Stimulated activated CD8-positive, alpha-beta memory T cell treated with anti-CD3 and anti-CD28 coated beads, Interleukin-7, amount 100 ng/mL, for 48 hours (primary cell): ENCODE results near the gene NDUFAF7.
"Not testable (repeated sequence)": the region's sequence is repeated elsewhere in the genome, so short reads cannot be mapped to it uniquely, and the experiment has no call there.

Experiments
- DNase-seq, 2 donors: peaks; one replicate each; pipeline ENCODE4 v3.0.0-alpha.2; 2020; ENCODE audit warnings: low read depth in 1 of 2; ENCODE audit errors: extremely low read depth in 1 of 2

NDUFAF7 gene

GRCh38 chr2:37281916-37282315 is 50.5 kb downstream of the NDUFAF7 start:
- DNase-seq = no peak

GRCh38 chr2:37282746-37283145 is 51.3 kb downstream of the NDUFAF7 start:
- no peak for DNase-seq

GRCh38 chr2:37283207-37283606 is 51.7 kb downstream of the NDUFAF7 start:
- DNase-seq = no peak

DNA sequence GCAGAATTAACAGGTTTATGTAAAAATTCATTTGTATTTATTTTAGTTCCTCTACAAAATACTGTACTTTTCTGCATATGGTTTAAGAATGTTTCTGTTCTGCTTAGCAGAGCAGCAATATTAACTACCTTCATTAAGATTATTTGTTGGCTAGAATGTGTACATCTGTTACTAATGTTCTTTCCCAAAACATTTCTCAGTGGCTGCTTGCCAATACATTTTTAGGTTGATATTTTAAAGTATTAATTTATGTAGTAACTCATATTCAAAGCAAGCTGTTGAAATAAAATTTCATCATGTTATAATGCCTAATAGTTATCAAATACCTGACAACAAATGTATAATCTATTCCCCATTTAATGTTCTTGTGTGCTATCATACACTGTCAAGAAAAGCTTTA is 52.9 kb downstream of the NDUFAF7 start:
- no peak for DNase-seq

DNA sequence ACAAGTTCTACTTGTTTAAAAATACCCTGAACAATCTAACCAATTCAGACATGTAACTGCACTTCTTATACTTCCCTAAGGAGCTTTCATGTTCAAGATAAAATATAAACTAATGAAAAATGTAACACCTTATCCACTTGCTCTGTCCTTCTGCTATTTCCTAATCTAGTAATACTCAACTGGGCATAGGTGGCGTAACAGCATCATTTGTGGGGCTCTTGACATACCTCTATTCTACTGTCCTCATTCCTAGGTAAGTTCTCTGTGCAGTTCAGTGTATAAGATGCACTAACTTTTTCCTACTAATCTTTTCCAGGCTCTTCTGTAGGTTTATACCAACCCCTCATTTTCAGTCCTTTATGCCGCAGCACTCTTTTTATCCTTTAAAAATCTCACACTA is 56.5 kb downstream of the NDUFAF7 start:
- no peak for DNase-seq

DNA sequence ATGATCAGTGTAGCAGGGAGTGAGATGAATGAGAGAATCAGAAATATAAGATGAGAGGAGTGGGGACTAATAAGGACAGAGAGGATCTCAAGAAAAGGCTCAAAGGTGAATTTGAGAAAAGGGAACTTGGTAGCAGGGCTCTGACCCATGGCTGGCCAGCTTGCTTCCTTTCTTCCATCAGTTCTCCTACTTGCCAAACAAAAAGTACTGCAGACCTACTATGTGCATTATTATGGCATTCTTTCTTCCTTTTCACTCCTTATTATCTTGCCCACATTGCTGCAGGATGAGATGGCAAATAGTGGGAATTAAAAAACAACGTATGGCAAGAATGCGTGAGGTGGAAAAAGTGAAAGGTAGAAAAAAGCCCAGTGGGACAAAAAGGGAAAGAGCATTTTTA is 60.2 kb downstream of the NDUFAF7 start:
- DNase-seq = no peak

DNA sequence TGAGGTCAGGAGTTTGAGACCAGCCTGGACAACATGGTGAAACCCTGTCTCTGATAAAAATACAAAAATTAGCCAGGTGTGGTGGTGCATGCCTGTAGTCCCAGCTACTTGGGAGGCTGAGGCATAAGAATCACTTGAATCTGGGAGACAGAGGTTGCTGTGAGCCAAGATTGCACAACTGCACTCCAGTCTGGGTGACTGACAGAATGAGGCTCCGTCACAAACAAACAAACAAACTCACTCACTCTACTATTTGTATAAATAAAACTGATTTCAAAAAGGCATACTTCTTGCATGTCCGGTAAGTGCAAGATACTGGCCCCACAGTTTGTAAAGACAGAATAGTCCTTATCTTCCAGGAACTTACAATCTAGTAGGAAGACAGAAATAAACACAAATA is 63.4 kb downstream of the NDUFAF7 start:
- DNase-seq = not testable (repeated sequence)

- DNase-seq = no peak
Observed at GRCh38 chr2:37295469-37296073, 64.1 kb downstream of the NDUFAF7 start.

GRCh38 chr2:37297632-37298031 is 66.2 kb downstream of the NDUFAF7 start:
- no peak for DNase-seq
